ENCODE measurements around the gene PDLIM5.
"Not testable (repeated sequence)": the region's sequence is repeated elsewhere in the genome, so short reads cannot be mapped to it uniquely, and the experiment has no call there.

PDLIM5 gene

GRCh38 chr4:94533405-94534223 lies 81.9 kb downstream of the PDLIM5 start:
- no peak for DNase-seq

GRCh38 chr4:94534401-94535312 lies 82.9 kb downstream of the PDLIM5 start:
- no peak for DNase-seq

- no peak for DNase-seq
Measured at GRCh38 chr4:94536049-94536448, 84.3 kb downstream of the PDLIM5 start.

GRCh38 chr4:94536649-94537469 lies 85.1 kb downstream of the PDLIM5 start:
- DNase-seq, result no peak

- DNase-seq, result no peak
Measured at GRCh38 chr4:94537921-94538628, 86.3 kb downstream of the PDLIM5 start.

- DNase-seq, result no peak
Measured at GRCh38 chr4:94540476-94540875, 88.7 kb downstream of the PDLIM5 start.

- no peak for DNase-seq
Measured at GRCh38 chr4:94544811-94545210, 93.1 kb downstream of the PDLIM5 start.

GRCh38 chr4:94545296-94545695 lies 93.6 kb downstream of the PDLIM5 start:
- DNase-seq, result no peak

- no peak for DNase-seq
Measured at GRCh38 chr4:94546949-94547348, 95.2 kb downstream of the PDLIM5 start.

GRCh38 chr4:94548571-94548970 lies 96.8 kb downstream of the PDLIM5 start:
- DNase-seq, result no peak

- no peak for DNase-seq
Measured at GRCh38 chr4:94550352-94550751, 98.6 kb downstream of the PDLIM5 start.

GRCh38 chr4:94550851-94551250 lies 99.1 kb downstream of the PDLIM5 start:
- DNase-seq, result no peak

- DNase-seq, result no peak
Measured at GRCh38 chr4:94551643-94552564, 100.2 kb downstream of the PDLIM5 start.

- not testable (repeated sequence) for DNase-seq
Measured at GRCh38 chr4:94556047-94556446, 104.3 kb downstream of the PDLIM5 start.

GRCh38 chr4:94557632-94558031 lies 105.9 kb downstream of the PDLIM5 start:
- not testable (repeated sequence) for DNase-seq

GRCh38 chr4:94558392-94558904 lies 106.7 kb downstream of the PDLIM5 start:
- DNase-seq, result no peak

- no peak for DNase-seq
Measured at GRCh38 chr4:94559351-94559806, 107.6 kb downstream of the PDLIM5 start.

GRCh38 chr4:94561249-94562024 lies 109.7 kb downstream of the PDLIM5 start:
- DNase-seq, result no peak

GRCh38 chr4:94562285-94562684 lies 110.5 kb downstream of the PDLIM5 start:
- no peak for DNase-seq

- no peak for DNase-seq
Measured at GRCh38 chr4:94564252-94564651, 112.5 kb downstream of the PDLIM5 start.
